Tibial artery (tissue), 4 donors: ENCODE data around the gene TRIM63.

ENCODE experiments used
- DNase-seq, 2 donors: peaks; one replicate each; pipeline ENCODE4 v3.0.0-alpha.2; 2019
- H3K27ac ChIP-seq, 2 donors: fragments of 200-600 bp; sonication (generic) in 1 of 2; 1 replicate in 1 of 2; 2 replicates in 1 of 2; pipeline ENCODE4 v1.5.1; 2018 to 2019; ENCODE audit warnings: mild to moderate bottlenecking in 1 of 2
- H3K27me3 ChIP-seq, 2 donors: fragments of 200-600 bp; sonication (generic) in 1 of 2; one replicate each; pipeline versions ENCODE4 v1.5.1 to v1.6.0; 2016 to 2019
- H3K36me3 ChIP-seq, 3 donors: fragments of 200-600 bp; sonication (generic) in 2 of 3; one replicate each; pipeline ENCODE4 v1.5.1; 2016 to 2019; ENCODE audit warnings: mild to moderate bottlenecking in 2 of 3
- H3K4me1 ChIP-seq, 4 donors: fragments of 200-600 bp; sonication (generic) in 2 of 4; 1 replicate in 3 of 4; 2 replicates in 1 of 4; pipeline ENCODE4 v1.5.1; 2016 to 2019
- H3K4me3 ChIP-seq, 2 donors: fragments of 200-600 bp; sonication (generic) in 1 of 2; 1 replicate in 1 of 2; 2 replicates in 1 of 2; pipeline ENCODE4 v1.5.1; 2018 to 2019; ENCODE audit warnings: mild to moderate bottlenecking in 2 of 2
- H3K9me3 ChIP-seq, 3 donors: fragments of 200-600 bp; sonication (generic) in 1 of 3; one replicate each; pipeline ENCODE4 v1.5.1; 2016 to 2019
- CTCF ChIP-seq, 2 experiments: fragments of 200-600 bp in 1 of 2; fragments of 450-650 bp in 1 of 2; IDR thresholded peaks; one replicate each; pipeline ENCODE4 v1.5.1; 2017 to 2019; ENCODE audit warnings: antibody characterized with exemption in 2 of 2, mild to moderate bottlenecking in 1 of 2, moderate library complexity in 1 of 2
- intact Hi-C: fragments of 100-400 bp; cut with DNase I; formaldehyde crosslinking; loops from one replicate; pipeline ENCODE4 v1.15.0; 2023; ENCODE audit warnings: low total_unique reads

The TRIM63 gene

GRCh38 chr1:26012864-26013263, 54.6 kb downstream of the TRIM63 start:
- no peaks in the 10 kb centered on the region for H3K9me3 ChIP-seq
- no peak overlapping the region for H3K4me3 ChIP-seq
- peaks cover 0 to 8% (median 0%) of the 10 kb centered on the region in 4 donors for H3K4me1 ChIP-seq
- no peak for DNase-seq
- peaks cover 0 to 2% of the 10 kb centered on the region in 2 donors for H3K27me3 ChIP-seq
- intact Hi-C loops = no loop called here
- no peaks in the 10 kb centered on the region for H3K36me3 ChIP-seq
- TF ChIP-seq CTCF (IDR thresholded peaks at IDR 0.05) = no peak
- H3K27ac ChIP-seq = no peak overlapping the region

GRCh38 chr1:26010825-26011224, 56.6 kb downstream of the TRIM63 start:
- TF ChIP-seq CTCF (IDR thresholded peaks at IDR 0.05) = no peak
- H3K27ac ChIP-seq = no peak overlapping the region
- intact Hi-C loops = no loop called here
- no peaks in the 10 kb centered on the region for H3K36me3 ChIP-seq
- DNase-seq = no peak
- H3K4me1 ChIP-seq = peaks cover 0 to 4% (median 0%) of the 10 kb centered on the region in 4 donors
- peaks cover 0 to 10% of the 10 kb centered on the region in 2 donors for H3K27me3 ChIP-seq
- H3K9me3 ChIP-seq = no peaks in the 10 kb centered on the region
- H3K4me3 ChIP-seq = no peak overlapping the region

- intact Hi-C loops = no loop called here
- no peaks in the 10 kb centered on the region for H3K36me3 ChIP-seq
- no peak overlapping the region for H3K4me3 ChIP-seq
- no peak overlapping the region for H3K27ac ChIP-seq
- no peaks in the 10 kb centered on the region for H3K9me3 ChIP-seq
- H3K27me3 ChIP-seq = peaks cover 0 to 18% of the 10 kb centered on the region in 2 donors
- no peak for TF ChIP-seq CTCF (IDR thresholded peaks at IDR 0.05)
- DNase-seq = no peak
- H3K4me1 ChIP-seq = peaks cover 0 to 11% (median 1%) of the 10 kb centered on the region in 4 donors
Measured at GRCh38 chr1:26009796-26010447, 57.5 kb downstream of the TRIM63 start.

GRCh38 chr1:26006710-26007109, 60.7 kb downstream of the TRIM63 start:
- no peaks in the 10 kb centered on the region for H3K9me3 ChIP-seq
- no peak overlapping the region for H3K27ac ChIP-seq
- peaks cover 0 to 12% (median 1%) of the 10 kb centered on the region in 4 donors for H3K4me1 ChIP-seq
- intact Hi-C loops = no loop called here
- peaks cover 0 to 20% of the 10 kb centered on the region in 2 donors for H3K27me3 ChIP-seq
- no peaks in the 10 kb centered on the region for H3K36me3 ChIP-seq
- H3K4me3 ChIP-seq = no peak overlapping the region
- no peak for DNase-seq
- TF ChIP-seq CTCF (IDR thresholded peaks at IDR 0.05) = no peak

- no peak overlapping the region for H3K4me3 ChIP-seq
- no peaks in the 10 kb centered on the region for H3K9me3 ChIP-seq
- peaks cover 0 to 12% (median 1%) of the 10 kb centered on the region in 4 donors for H3K4me1 ChIP-seq
- H3K36me3 ChIP-seq = no peaks in the 10 kb centered on the region
- no peak for DNase-seq
- no peak for TF ChIP-seq CTCF (IDR thresholded peaks at IDR 0.05)
- H3K27ac ChIP-seq = no peak overlapping the region
- H3K27me3 ChIP-seq = peaks cover 0 to 20% of the 10 kb centered on the region in 2 donors
- intact Hi-C loops = no loop called here
Measured at GRCh38 chr1:26005434-26006105, 61.9 kb downstream of the TRIM63 start.
